ENCODE results near the gene FLG2.

FLG2 gene

GRCh38 chr1:152359906-152360305 is at the start of gene FLG2:
Gene FLG2, minus strand, starts transcription at chr1:152360006. Its CDS starts 1,122 bp downstream, at chr1:152358884.
- DNase-seq (ENCODE audit: low spot score): no peak

- no peak for DNase-seq (ENCODE audit: low spot score)
Observed at GRCh38 chr1:152408664-152409063, 48.9 kb upstream of the FLG2 start.

GRCh38 chr1:152398812-152399698 is 39.2 kb upstream of the FLG2 start:
- DNase-seq (ENCODE audit: low spot score): no peak

GRCh38 chr1:152397474-152397873 is 37.7 kb upstream of the FLG2 start:
- DNase-seq (ENCODE audit: low spot score): no peak

- DNase-seq (ENCODE audit: low spot score): no peak
Observed at GRCh38 chr1:152394151-152394550, 34.3 kb upstream of the FLG2 start.

- no peak for DNase-seq (ENCODE audit: low spot score)
Observed at GRCh38 chr1:152392909-152393308, 33.1 kb upstream of the FLG2 start.

GRCh38 chr1:152388889-152389288 is 29.1 kb upstream of the FLG2 start:
- DNase-seq (ENCODE audit: low spot score): no peak

GRCh38 chr1:152386940-152387339 is 27.1 kb upstream of the FLG2 start:
- DNase-seq (ENCODE audit: low spot score): no peak

- no peak for DNase-seq (ENCODE audit: low spot score)
Observed at GRCh38 chr1:152380932-152381331, 21.1 kb upstream of the FLG2 start.

- no peak for DNase-seq (ENCODE audit: low spot score)
Observed at GRCh38 chr1:152374451-152374850, 14.6 kb upstream of the FLG2 start.

GRCh38 chr1:152372672-152373071 is 12.9 kb upstream of the FLG2 start:
- DNase-seq (ENCODE audit: low spot score): no peak

GRCh38 chr1:152367436-152367835 is 7.6 kb upstream of the FLG2 start:
- DNase-seq (ENCODE audit: low spot score): no peak

GRCh38 chr1:152356736-152357135 is 3.1 kb downstream of the FLG2 start:
- DNase-seq (ENCODE audit: low spot score): no peak

- no peak for DNase-seq (ENCODE audit: low spot score)
Observed at GRCh38 chr1:152349611-152350010, 10.2 kb downstream of the FLG2 start.

- DNase-seq (ENCODE audit: low spot score): no peak
Observed at GRCh38 chr1:152348447-152348846, 11.4 kb downstream of the FLG2 start.

GRCh38 chr1:152347116-152347728 is 12.6 kb downstream of the FLG2 start:
- DNase-seq (ENCODE audit: low spot score): peak; percentile 65

GRCh38 chr1:152344438-152344837 is 15.4 kb downstream of the FLG2 start:
- DNase-seq (ENCODE audit: low spot score): no peak

GRCh38 chr1:152343006-152343405 is 16.8 kb downstream of the FLG2 start:
- DNase-seq (ENCODE audit: low spot score): no peak

- no peak for DNase-seq (ENCODE audit: low spot score)
Observed at GRCh38 chr1:152335399-152335798, 24.4 kb downstream of the FLG2 start.

- DNase-seq (ENCODE audit: low spot score): no peak
Observed at GRCh38 chr1:152328801-152329391, 30.9 kb downstream of the FLG2 start.

- DNase-seq (ENCODE audit: low spot score): no peak
Observed at GRCh38 chr1:152325111-152325510, 34.7 kb downstream of the FLG2 start, which contains the start of gene FLG. Gene FLG, minus strand, starts transcription at chr1:152325239. Its CDS starts 9,783 bp downstream, at chr1:152315456.

GRCh38 chr1:152313970-152314369 is 45.8 kb downstream of the FLG2 start:
- DNase-seq (ENCODE audit: low spot score): no peak

GRCh38 chr1:152313319-152313801 is 46.4 kb downstream of the FLG2 start:
- no peak for DNase-seq (ENCODE audit: low spot score)
